Mammary epithelial cell (primary cell): ENCODE results near the gene TMEM120B.

Source experiments
- CTCF ChIP-seq, 2 donors: IDR thresholded peaks in 1 of 2; conservative IDR thresholded peaks in 1 of 2; 2 replicates each; pipeline ENCODE4 v1.5.1; 2011 to 2012; ENCODE audit warnings: inconsistent platforms in 2 of 2, low read length in 2 of 2, mild to moderate bottlenecking in 2 of 2, control low read depth in 1 of 2, low read depth in 1 of 2; ENCODE audit not compliant: insufficient read depth in 1 of 2; ENCODE audit errors: extremely low read depth in 1 of 2
- EZH2 ChIP-seq: IDR thresholded peaks from 2 replicates; pipeline ENCODE4 v1.6.1; 2012; ENCODE audit warnings: low read length, inconsistent platforms, borderline replicate concordance

DNA sequence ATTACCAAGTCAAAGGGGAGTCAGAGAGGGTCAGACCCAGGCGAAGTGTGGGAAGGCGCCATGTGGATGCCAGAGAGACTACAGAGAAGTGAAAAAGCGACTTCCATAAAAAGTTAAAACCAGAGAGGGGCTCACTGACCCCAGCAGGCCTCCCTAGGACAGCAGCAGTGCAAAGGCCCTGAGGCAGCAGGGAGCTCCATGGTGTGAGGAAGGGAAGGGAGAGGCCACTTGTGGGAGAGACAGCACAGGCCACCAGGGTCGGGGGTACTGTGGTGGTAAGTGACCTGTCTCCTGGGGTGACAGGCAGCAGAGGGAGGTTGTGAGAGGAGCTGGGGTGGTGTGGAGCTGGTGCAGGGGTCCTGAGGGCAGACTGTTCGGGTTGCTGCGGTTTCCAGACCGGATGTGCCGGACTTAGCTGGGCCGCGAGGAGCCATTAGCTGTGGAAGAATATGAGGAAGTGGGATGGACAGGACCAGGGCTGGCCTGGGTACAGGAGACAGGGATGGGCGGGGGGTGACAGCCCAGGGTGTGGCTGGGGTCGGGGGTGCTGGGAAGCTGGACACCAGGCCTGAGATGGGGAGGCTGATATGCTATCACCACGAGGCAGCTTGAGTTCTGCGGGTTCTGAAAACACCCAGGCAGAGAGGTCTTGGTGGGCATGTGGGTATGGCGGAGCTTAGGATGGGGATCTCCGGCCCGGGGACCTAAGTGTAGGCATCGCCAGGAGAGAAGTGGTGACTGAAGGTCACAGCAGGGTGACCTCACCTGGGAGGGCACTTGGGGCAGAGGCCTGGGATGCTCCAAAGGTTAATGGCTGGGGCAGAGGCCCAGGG is 114.0 kb downstream of the TMEM120B start:
- TF ChIP-seq EZH2 (no peak), CTCF (conservative IDR thresholded peaks at IDR 0.05 in 1 of 2, IDR thresholded peaks at IDR 0.05 in 1 of 2; ENCODE audit: extremely low read depth in 1 of 2, insufficient read depth in 1 of 2, low read depth in 1 of 2, low read length in 2 of 2) (no peak)
